GM21723 (cell line): ENCODE data around the gene LRCH1.
A peak's percentile ranks its signal among the peaks of the same experiment; 100 is the strongest.
"Not testable (repeated sequence)": the region's sequence is repeated elsewhere in the genome, so short reads cannot be mapped to it uniquely, and the experiment has no call there.

Experiments
- ATAC-seq: cut with Tn5 transposase; IDR thresholded peaks from one replicate; pipeline ENCODE4 v1.9.1; 2021; ENCODE audit warnings: mild to moderate bottlenecking, moderate library complexity; ENCODE audit not compliant: unreplicated experiment

LRCH1 gene, protein sequence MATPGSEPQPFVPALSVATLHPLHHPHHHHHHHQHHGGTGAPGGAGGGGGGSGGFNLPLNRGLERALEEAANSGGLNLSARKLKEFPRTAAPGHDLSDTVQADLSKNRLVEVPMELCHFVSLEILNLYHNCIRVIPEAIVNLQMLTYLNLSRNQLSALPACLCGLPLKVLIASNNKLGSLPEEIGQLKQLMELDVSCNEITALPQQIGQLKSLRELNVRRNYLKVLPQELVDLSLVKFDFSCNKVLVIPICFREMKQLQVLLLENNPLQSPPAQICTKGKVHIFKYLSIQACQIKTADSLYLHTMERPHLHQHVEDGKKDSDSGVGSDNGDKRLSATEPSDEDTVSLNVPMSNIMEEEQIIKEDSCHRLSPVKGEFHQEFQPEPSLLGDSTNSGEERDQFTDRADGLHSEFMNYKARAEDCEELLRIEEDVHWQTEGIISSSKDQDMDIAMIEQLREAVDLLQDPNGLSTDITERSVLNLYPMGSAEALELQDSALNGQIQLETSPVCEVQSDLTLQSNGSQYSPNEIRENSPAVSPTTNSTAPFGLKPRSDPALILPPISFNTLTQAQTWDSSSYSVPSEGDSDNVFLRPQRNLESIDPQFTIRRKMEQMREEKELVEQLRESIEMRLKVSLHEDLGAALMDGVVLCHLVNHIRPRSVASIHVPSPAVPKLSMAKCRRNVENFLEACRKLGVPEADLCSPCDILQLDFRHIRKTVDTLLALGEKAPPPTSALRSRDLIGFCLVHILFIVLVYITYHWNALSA

DNA sequence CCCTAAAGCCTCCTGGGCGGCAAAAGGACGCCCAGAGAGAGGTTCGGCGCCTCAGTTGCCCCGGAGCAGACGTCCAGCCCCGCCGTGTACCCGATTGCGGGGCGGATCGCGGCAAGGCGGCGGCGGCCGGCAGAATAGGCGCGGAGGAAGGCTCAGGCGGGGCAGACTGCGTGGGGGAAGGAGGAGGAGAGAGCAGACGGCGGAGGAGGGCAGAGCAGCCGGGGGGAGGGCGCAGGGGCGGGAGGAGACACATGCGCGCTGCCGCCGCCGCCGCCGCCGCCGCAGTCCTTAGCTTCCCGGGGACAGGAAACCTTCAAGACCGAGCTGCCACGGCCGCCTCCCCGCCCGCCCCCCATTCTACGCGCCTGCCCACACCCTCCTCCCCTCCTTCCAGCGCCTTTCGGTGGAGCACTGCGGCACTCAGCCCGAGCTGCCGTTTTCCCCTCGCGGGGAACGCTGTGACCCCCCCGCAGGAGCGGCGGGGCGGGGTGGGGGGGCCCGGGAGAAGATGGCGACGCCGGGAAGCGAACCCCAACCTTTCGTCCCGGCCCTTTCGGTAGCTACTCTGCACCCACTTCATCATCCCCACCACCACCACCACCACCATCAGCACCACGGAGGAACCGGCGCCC is at the start of gene LRCH1:
TSS of gene LRCH1 (plus strand) at position 282 of the 632 bp plus-strand sequence. CDS start at position 509, 227 bp downstream.
- peak; percentile 65 for ATAC-seq

DNA sequence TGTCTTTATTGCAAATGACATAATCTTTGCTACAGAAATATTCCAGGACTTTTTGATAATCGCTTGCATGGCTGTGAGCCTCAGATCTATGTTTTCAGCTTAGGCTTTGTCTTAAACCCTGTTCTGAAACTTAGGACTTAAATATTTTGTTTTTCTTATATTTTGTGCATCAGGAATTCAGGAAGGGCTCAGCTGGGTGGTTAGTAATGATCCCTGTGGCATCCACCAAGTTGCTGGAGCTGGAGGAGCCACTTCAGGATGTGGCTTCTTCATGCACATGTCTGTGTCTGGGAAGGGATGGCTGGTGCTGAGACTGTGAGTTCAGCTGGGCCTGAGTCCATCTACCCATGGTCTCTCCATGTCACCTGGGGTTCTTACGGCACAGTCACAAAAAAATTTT is 48.9 kb upstream of the LRCH1 start:
- ATAC-seq, result no peak

DNA sequence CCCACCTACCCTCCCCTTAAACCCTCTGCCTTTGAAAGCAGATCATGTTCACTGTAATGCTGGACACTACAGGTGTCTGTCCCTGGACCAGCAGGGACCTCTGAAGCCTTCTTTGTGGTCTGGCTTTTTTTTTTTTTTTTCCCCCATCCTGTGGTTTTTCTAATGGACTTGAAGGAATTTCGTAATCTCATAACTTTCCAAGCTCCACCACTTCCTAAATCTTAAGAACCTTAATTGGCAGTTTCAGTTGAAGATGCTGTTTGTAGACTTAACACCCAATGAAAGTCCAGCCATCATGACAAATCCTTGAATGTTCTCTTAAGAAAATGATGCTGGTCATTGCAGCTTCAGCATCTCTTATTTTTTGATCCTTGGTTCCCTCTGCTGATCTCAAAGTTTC is 45.0 kb upstream of the LRCH1 start:
- ATAC-seq, result no peak

DNA sequence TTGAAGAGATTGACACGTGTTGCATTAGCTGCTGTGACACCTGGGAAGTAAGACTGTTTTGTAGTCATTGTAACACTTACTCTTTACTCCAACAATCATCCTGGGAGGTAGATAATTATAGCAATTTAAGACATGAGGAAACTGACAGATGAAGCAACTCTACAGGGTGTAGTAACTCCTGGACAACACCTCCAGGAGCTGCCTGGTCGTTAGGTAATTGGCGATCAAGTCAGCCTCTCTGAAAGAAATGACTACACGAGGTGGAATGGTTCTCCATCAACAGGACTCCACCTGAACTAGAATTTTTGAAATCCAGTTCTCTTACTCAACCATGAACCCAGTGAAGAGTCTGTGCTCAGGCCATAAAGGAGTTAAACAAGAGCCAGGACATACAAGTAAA is 43.0 kb upstream of the LRCH1 start:
- ATAC-seq, result no peak

DNA sequence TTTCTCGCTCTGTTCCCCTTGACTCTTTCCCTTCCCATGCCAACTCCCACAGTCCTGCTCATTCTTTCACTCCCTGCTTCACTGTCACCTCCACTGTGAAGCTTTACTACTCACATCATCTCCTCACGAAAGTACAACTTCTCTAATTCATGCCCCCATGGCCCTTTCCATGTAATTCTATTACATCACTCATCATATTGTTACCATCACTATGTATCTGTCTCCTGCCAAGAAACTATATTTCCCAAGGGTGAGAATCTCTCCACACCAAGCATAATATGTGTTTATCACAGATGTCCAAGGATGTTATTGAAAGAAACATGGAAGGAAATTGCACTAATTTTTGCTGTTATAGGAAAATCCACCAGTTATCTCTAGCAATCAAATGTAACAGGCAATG is 37.2 kb upstream of the LRCH1 start:
- no peak for ATAC-seq

DNA sequence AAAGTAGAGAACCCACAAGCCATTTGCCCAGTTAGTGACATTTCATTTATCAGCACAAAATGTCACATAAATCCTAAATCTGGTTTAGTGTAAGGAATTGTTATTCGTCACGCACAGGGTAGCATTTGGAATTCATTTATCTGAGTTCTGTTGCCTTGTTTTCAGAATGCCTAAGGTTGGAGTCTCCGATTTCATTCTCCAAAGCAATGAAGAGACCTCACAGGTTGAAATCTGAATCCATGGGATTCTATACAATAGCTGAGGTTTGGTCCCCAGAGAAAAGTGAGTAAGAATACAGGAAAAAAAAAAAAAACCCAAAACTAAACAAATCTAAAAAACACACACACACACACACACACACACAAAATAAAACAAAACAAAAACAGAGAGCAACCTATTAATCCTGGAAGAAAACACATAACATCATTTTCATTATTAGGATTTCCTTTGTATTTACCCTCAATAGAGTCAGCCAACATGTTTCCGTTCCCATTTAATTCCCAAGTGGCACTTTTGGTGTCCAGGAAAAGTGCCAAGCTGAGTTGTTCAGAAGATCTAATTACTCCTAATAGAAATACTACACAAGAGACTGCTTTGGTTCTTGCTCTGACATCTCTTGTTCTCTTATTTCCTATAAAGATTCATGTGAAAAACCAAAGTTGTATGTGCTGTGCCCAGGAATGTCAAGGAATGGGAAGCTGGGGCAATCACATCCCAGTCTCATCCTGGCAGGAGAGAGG is 36.2 kb upstream of the LRCH1 start:
- ATAC-seq, result no peak

DNA sequence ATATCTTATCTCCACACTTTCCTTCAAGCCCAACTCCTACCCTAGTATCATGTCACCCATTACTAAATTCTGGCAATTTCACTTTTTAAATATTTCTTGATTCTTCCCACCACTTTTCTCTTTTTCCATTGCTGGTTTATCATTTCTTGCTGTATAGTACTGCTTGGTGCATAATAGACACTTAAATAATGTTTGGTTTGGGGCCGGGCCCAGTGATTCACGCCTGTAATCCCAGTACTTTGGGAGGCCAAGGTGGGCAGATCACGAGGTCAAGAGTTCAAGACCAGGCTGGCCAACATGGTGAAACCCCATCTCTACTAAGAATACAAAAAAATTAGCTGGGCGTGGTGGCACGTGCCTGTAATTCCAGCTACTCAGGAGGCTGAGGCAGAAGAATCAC is 35.2 kb upstream of the LRCH1 start:
- not testable (repeated sequence) for ATAC-seq

DNA sequence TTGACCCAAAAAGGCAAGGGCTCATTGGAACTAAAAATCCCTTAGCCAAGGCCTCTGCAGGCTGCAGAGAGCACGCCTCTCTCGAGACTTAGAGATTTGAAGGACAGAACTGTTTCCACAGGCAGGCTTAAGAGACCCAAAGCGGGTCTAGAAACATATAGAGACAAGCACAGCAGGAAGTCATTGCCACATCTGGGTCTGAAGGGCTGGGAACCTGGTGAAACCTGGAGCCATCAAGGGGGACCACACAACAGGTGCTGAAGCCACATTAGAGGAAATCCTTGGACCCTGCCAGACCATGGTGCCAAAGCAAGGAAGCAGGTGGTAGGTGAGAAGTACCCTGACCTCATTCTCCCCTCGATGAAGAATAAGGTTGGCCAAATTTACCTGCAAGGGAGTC is 33.8 kb upstream of the LRCH1 start:
- ATAC-seq, result no peak

DNA sequence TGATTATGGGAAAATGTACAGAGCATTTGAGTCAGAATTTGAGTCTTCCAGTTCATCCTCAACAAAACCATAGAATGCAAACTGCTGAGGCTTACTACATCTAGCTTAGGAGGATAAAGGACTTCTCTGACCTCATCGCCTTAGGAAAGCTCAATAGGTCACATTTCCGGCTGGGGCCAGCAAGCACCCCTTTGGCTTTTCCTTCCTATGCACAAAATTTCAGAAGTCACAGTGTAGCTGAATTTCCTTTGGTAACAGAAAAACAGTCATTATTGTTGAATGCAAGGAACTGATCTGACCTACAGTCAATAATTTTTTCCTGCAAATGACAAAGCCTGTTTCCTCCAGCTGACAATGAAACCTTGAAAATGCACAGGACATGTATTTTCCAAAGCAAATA is 32.8 kb upstream of the LRCH1 start:
- no peak for ATAC-seq

DNA sequence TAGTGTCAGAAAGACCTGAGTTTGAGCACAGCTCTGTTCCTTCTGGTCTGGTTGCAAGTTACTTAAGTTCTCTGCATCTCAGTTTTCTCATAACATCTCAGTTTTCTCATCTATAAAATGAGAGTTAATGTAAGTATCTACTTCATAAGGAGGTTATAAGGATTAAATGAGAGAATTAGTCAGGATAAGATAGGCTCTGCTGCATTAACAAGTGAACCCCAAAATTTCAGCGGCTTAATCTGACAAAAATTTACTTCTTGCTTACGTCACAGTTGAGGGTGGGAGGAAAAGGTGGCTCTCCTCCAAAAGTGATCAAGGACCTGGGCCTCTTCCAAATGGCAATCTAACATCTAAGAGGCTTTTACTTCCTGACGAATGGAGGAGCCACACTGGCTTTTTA is 31.5 kb upstream of the LRCH1 start:
- ATAC-seq, result no peak

DNA sequence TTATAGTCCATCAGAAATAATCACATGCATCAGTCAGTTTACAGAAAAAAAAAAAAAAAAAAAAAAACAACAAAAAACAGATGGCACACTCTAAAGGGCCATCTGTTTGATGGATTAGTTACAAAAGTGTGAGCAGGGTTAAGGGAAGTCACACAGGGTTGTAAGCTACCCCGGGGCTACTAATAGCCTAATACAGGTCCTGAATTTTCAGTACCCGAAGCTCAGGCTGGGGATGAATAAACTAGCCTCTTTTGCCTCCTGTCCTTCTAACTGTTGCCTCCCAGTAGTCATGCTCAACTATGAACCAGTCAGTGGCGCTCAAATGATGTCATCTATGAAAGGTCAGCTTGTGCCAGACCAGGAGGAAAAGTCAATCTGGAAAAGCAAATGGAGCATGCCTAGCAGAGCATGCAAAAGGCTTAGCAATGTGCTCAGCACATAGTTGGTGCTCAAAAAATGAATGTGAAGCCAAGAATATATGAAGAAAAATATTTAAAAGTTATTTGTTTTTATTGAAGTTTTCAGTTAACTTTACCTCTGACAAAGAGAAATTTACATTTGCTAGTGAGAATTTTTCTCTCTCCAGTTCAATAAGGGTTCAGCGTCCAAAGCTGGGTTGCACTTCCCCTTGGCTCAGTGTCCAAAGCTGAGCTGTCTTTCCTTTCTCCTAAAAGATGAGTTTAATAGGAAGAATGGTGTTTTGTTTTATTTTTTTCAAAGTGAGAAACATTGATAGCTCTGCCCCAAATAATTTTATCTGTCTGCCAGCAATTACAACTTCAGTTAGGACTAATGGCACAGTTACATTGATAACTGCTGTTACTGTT is 30.8 kb upstream of the LRCH1 start:
- ATAC-seq, result no peak

DNA sequence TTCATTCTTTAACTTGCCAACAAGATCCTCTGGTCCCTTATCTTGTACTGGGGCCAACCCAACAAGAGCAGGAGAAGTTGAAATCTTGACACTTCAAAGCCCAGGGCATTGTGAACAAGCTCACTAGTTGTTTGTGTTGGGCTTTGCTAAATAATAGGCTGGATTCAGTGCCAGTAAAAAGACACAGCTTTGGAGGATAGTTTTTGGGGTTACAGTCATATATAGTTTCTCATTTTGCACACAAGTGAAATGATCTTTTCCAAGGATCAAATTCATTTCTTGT is 30.3 kb upstream of the LRCH1 start:
- no peak for ATAC-seq

DNA sequence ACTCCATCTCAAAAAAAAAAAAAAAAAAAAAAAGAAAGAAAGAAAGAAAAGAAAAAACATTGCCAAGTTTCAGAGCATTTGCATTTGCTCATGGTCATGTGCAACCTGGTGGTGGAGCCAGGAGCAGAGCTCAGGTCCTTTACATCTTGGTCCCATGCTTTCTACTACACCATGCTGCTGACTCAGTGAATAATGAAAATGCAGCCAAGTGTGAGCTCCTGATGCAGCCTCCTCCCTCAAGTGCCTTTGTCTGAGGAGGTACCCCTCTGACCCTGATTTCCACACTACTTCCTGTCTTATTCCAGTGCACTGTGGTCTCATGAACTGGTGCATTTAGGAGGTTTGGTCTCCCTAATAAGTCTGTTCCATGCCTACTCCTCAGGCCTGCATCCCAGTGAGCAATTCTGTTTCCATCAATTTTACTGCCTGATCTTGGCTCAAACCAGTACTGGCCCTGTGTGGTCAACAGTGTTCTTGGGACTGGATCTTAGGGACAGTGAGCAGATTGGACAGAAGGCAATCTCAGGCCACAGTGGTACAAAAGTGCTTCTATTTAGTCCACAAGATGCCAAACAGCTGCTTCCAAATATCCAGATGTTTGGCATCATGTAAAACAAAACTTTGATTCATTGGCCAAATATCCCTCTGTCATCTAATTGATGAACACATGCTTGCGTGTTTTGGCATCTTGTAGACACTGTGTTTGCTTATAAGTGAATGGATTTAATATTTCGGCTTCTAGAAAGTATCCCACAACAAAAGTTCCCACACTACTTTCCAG is 28.8 kb upstream of the LRCH1 start:
- ATAC-seq, result no peak

DNA sequence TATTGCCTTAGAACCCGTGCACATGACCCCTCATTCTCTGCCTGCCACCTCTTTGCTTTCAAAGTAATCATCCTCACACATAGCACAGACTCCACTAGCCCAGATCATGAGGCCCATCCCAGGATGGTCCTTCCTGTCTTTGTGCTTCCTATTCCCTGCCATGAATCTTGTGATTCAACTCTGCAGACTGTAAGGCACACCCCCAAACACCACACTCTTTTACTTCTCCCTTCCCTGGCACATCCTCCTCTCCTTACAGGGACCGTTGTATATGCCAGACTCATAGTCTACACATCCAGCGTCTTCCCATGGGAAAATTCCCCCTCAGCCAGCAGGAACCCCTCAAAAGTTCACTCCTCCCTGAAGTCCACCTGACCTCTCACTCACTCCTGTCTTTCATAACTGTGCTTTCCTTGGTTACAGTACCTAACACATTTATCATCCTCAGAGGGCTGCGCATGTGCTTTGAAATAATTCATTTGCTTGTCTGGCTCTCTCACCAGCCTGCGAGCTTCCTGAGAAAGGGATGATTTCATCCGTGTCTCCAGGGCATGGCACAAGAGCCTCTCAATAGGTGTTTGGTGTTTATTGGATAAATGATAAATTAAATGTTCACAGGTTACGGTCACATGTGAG is 26.8 kb upstream of the LRCH1 start:
- no peak for ATAC-seq

DNA sequence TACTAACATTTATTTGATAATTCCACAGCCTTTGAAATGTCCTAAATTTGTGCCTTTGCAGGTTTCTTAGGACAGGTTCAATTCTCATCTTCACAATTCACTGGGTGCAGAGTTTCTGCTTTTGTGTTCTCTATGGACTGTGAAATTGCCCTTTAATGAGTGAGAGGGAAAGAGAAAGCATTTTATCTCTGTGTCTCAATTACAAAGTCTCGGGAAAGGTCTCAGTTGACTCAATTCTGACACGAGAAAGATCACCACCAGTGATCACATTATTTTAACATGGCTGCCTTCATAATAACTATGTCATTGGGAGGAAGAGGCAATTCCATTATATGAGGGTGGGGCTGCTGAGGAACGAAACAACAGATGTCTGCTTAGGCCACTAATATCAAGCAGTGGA is 26.2 kb upstream of the LRCH1 start:
- ATAC-seq, result no peak

DNA sequence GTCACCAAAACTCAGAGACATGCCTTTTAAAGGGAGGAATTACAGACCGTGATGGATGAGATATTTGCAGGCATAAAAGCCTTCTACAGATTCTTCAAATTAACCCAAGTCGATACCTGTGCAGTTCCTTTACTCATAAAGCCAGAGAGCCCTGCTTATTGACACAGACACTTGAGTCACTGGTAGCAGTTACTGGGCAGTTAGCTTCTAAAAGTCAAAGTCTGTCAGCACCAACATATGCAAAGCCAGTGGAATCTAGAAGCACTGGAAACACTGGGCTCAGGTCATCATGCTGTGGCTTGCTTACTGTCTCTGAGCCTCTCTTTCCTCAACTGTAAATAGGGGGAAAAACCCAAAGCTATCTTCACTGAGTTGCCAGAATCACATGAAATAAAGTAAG is 25.7 kb upstream of the LRCH1 start:
- ATAC-seq, result no peak

DNA sequence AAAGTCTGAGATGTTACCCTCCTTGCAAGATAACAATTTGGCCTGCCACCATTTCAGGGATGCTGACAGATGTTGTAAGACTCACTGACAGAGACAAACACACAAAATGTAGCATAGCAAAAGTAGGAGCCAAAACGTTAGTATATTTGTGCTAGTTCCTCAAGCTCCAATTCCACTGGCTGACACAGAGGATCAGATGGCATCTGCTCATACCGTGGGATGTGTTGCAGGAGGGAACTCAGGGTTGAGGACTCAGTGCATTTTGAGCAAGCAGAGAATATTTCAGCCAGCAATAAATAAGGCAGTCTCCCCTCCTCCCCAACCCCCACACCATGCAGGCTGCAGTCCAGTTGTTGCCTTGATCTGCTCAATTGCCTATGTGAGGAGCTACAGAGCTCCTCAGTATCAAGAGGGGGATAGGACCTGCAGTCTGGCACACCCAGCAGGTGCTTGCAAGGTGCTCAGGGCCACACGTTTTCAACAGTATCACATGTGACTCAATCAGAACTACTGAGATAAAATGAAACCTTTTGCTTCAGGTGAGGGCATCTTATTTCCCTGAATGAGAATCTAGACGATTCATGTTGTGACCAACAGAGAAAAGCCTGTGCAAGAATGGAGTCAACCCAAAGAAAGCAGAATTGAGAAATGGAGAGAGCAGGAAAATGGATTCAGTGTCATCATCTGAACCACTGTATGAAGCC is 23.6 kb upstream of the LRCH1 start:
- no peak for ATAC-seq

DNA sequence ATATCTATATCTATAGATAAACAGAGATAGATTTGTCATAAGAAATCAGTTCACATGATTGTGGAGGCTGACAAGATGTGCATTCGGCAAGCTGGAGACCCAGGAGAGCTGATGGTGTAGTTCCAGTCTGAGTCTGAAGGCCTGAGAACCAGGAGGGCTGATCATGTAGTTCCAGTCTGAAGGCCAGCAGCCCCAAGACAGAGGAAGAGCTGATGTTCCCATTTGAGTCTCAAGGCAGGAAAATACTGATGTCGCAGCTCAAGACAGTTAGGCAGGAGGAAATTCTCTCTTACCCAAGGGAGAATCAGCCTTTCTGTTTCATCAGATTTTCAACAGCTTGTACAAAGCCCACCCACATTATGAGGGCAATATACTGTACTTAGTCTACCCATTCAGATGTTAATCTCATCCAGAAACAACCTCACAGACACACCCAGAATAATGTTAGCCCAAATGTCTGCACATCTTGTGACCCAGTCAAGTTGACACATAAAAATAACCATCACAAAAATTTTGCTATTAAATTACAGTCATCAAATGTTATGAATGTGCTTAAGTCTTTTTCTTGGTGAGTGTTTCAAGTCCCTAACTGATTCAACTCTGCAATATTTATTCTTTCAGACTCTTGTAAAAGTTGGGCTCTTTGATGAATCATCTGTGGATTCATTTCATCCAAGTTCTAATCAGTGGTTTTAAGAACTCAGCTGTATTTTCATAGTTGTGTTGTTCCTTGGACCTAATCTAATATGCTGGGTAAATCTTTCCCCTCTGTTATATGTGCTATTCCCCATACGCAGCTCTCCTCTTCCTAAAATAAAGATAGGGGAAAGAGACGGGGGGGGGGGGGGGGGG is 22.7 kb upstream of the LRCH1 start:
- ATAC-seq, result no peak
